ENCODE measurements around the gene SLC15A2. TPM values are rescaled to one million over a fixed set of nuclear protein-coding genes. Genes with fewer than 3 reads are reported as not detected.

SLC15A2 gene
- polyA plus RNA-seq, 1 donor: 3.2 TPM

GRCh38 chr3:121958801-121959200 lies 64.6 kb downstream of the SLC15A2 start:
- Histone ChIP-seq H3K27ac (ENCODE audit: low read length) (no peak overlapping the region), H3K9me3 (ENCODE audit: control insufficient read depth, low read depth, low read length) (no peaks in the 10 kb centered on the region), H3K36me3 (ENCODE audit: control insufficient read depth, insufficient read depth, low read length) (no peaks in the 10 kb centered on the region), H3K4me3 (ENCODE audit: low read length) (no peak overlapping the region), H3K4me1 (ENCODE audit: control insufficient read depth, insufficient read depth, low read length) (no peaks in the 10 kb centered on the region), H3K27me3 (ENCODE audit: control insufficient read depth, insufficient read depth, low read length) (no peaks in the 10 kb centered on the region)
- no peak for DNase-seq
- 100% methylated on average over 1 of the region's 3 CpGs for WGBS (ENCODE audit: insufficient coverage, low lambda C conversion rate)

- Histone ChIP-seq H3K27me3 (ENCODE audit: control insufficient read depth, insufficient read depth, low read length) (no peaks in the 10 kb centered on the region), H3K36me3 (ENCODE audit: control insufficient read depth, insufficient read depth, low read length) (no peaks in the 10 kb centered on the region), H3K4me3 (ENCODE audit: low read length) (no peak overlapping the region), H3K27ac (ENCODE audit: low read length) (no peak overlapping the region), H3K4me1 (ENCODE audit: control insufficient read depth, insufficient read depth, low read length) (no peaks in the 10 kb centered on the region), H3K9me3 (ENCODE audit: control insufficient read depth, low read depth, low read length) (no peaks in the 10 kb centered on the region)
- no peak for DNase-seq
These were observed 67.1 kb downstream of the SLC15A2 start for GRCh38 chr3:121961283-121961682.

- no peak overlapping the region for H3K4me3 ChIP-seq (ENCODE audit: low read length)
- no peak for DNase-seq
- no peaks in the 10 kb centered on the region for H3K9me3 ChIP-seq (ENCODE audit: control insufficient read depth, low read depth, low read length)
- no peaks in the 10 kb centered on the region for H3K36me3 ChIP-seq (ENCODE audit: control insufficient read depth, insufficient read depth, low read length)
- H3K4me1 ChIP-seq (ENCODE audit: control insufficient read depth, insufficient read depth, low read length): no peaks in the 10 kb centered on the region
- H3K27ac ChIP-seq (ENCODE audit: low read length): no peak overlapping the region
- no peaks in the 10 kb centered on the region for H3K27me3 ChIP-seq (ENCODE audit: control insufficient read depth, insufficient read depth, low read length)
These were observed 68.2 kb downstream of the SLC15A2 start for GRCh38 chr3:121962443-121962842.

GRCh38 chr3:121963608-121964007 lies 69.4 kb downstream of the SLC15A2 start:
- Histone ChIP-seq H3K4me1 (ENCODE audit: control insufficient read depth, insufficient read depth, low read length) (no peaks in the 10 kb centered on the region), H3K27me3 (ENCODE audit: control insufficient read depth, insufficient read depth, low read length) (no peaks in the 10 kb centered on the region), H3K27ac (ENCODE audit: low read length) (no peak overlapping the region), H3K4me3 (ENCODE audit: low read length) (no peak overlapping the region), H3K9me3 (ENCODE audit: control insufficient read depth, low read depth, low read length) (no peaks in the 10 kb centered on the region), H3K36me3 (ENCODE audit: control insufficient read depth, insufficient read depth, low read length) (no peaks in the 10 kb centered on the region)
- WGBS (ENCODE audit: insufficient coverage, low lambda C conversion rate): no CpG with 5 or more reads among the region's 1 CpG
- no peak for DNase-seq

GRCh38 chr3:121969631-121970030 lies 75.4 kb downstream of the SLC15A2 start:
- Histone ChIP-seq H3K27me3 (ENCODE audit: control insufficient read depth, insufficient read depth, low read length) (no peaks in the 10 kb centered on the region), H3K9me3 (ENCODE audit: control insufficient read depth, low read depth, low read length) (no peaks in the 10 kb centered on the region), H3K4me3 (ENCODE audit: low read length) (no peak overlapping the region), H3K4me1 (ENCODE audit: control insufficient read depth, insufficient read depth, low read length) (no peaks in the 10 kb centered on the region), H3K36me3 (ENCODE audit: control insufficient read depth, insufficient read depth, low read length) (no peaks in the 10 kb centered on the region), H3K27ac (ENCODE audit: low read length) (no peak overlapping the region)
- DNase-seq: no peak
- 80% methylated on average over 1 of the region's 2 CpGs for WGBS (ENCODE audit: insufficient coverage, low lambda C conversion rate)

DNA sequence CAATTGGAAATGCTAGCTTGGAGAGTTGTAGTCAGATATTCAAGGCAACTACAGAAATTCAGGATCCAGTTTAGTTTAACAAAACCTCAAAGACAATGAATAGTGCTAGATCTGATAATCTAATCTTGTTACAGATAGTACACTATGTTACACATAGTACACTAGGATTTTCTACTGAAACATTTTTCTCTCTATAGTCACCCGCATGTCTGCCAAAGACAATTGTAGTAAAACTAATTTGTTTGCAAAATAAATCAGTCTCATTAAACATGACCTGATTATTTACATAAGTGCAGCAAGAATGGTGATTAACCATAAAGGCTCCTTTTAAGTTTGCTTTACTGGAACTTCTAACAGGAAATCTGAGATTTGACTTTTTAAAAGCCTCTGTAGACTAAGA lies 75.8 kb downstream of the SLC15A2 start:
- 100% methylated on average over 1 of the region's 1 CpG for WGBS (ENCODE audit: insufficient coverage, low lambda C conversion rate)
- Histone ChIP-seq H3K27me3 (ENCODE audit: control insufficient read depth, insufficient read depth, low read length) (no peaks in the 10 kb centered on the region), H3K4me1 (ENCODE audit: control insufficient read depth, insufficient read depth, low read length) (no peaks in the 10 kb centered on the region), H3K36me3 (ENCODE audit: control insufficient read depth, insufficient read depth, low read length) (no peaks in the 10 kb centered on the region), H3K27ac (ENCODE audit: low read length) (no peak overlapping the region), H3K9me3 (ENCODE audit: control insufficient read depth, low read depth, low read length) (no peaks in the 10 kb centered on the region), H3K4me3 (ENCODE audit: low read length) (no peak overlapping the region)
- DNase-seq: no peak

DNA sequence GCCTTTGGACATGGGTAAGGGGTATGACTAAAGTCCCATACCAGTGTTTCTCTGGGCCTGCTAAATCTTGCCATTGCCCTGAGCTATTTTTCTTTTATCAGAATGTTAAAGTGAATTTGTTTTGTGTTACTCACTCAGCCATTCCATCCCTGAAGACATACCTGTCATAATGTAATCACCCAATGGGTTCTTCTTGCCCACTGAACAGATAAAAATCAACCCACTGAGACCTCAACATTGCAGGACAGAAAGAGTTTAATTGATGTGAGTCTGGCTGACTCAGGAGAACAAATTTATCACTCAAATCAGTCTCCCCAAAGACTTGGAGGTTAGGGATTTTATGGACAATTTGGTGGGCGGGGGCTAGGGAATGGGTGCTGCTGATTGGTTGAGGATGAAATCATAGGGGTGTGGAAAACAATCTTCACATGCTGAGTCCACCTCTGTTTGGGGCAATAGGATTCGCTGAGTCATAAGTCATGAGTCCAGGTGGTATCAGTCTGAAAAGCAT lies 80.5 kb downstream of the SLC15A2 start:
- Histone ChIP-seq H3K36me3 (ENCODE audit: control insufficient read depth, insufficient read depth, low read length) (no peaks in the 10 kb centered on the region), H3K9me3 (ENCODE audit: control insufficient read depth, low read depth, low read length) (no peaks in the 10 kb centered on the region), H3K27me3 (ENCODE audit: control insufficient read depth, insufficient read depth, low read length) (no peaks in the 10 kb centered on the region), H3K4me3 (ENCODE audit: low read length) (no peak overlapping the region), H3K27ac (ENCODE audit: low read length) (no peak overlapping the region), H3K4me1 (ENCODE audit: control insufficient read depth, insufficient read depth, low read length) (no peaks in the 10 kb centered on the region)
- WGBS (ENCODE audit: insufficient coverage, low lambda C conversion rate): no CpG with 5 or more reads among the region's 2 CpGs
- no peak for DNase-seq

GRCh38 chr3:121975702-121976302 lies 81.6 kb downstream of the SLC15A2 start:
- H3K9me3 ChIP-seq (ENCODE audit: control insufficient read depth, low read depth, low read length): no peaks in the 10 kb centered on the region
- H3K36me3 ChIP-seq (ENCODE audit: control insufficient read depth, insufficient read depth, low read length): no peaks in the 10 kb centered on the region
- peaks cover 4% of the 10 kb centered on the region for H3K4me1 ChIP-seq (ENCODE audit: control insufficient read depth, insufficient read depth, low read length)
- H3K27me3 ChIP-seq (ENCODE audit: control insufficient read depth, insufficient read depth, low read length): no peaks in the 10 kb centered on the region
- no peak overlapping the region for H3K4me3 ChIP-seq (ENCODE audit: low read length)
- DNase-seq: no peak
- no peak overlapping the region for H3K27ac ChIP-seq (ENCODE audit: low read length)
- 100% methylated on average over 1 of the region's 1 CpG for WGBS (ENCODE audit: insufficient coverage, low lambda C conversion rate)

- no CpG with 5 or more reads among the region's 1 CpG for whole genome bisulfite sequencing (ENCODE audit: insufficient coverage, low lambda C conversion rate)
These were observed 82.5 kb downstream of the SLC15A2 start for GRCh38 chr3:121976727-121977126.

DNA sequence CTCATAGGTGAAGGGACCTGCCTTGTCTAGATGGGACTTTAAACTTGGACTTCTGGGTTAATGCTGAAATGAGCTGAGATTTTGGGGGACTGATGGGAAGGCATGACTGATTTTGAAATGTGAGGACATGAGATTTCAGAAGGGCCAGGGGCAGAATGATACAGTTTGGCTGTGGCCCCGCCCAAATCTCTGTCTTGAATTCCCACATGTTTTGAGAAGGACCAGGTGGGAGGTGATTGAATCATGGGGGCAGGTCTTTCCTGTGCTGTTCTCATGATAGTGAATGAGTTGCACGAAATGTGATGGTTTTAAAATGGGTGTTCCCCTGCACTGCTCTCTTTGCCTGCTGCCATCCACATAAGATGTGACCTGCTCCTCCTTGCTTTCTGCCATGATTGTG lies 85.0 kb downstream of the SLC15A2 start:
- no peaks in the 10 kb centered on the region for H3K36me3 ChIP-seq (ENCODE audit: control insufficient read depth, insufficient read depth, low read length)
- H3K27ac ChIP-seq (ENCODE audit: low read length): no peak overlapping the region
- H3K9me3 ChIP-seq (ENCODE audit: control insufficient read depth, low read depth, low read length): peaks cover 8% of the 10 kb centered on the region
- no peak overlapping the region for H3K4me3 ChIP-seq (ENCODE audit: low read length)
- WGBS (ENCODE audit: insufficient coverage, low lambda C conversion rate): no CpG with 5 or more reads among the region's 2 CpGs
- H3K4me1 ChIP-seq (ENCODE audit: control insufficient read depth, insufficient read depth, low read length): peaks cover 4% of the 10 kb centered on the region
- no peaks in the 10 kb centered on the region for H3K27me3 ChIP-seq (ENCODE audit: control insufficient read depth, insufficient read depth, low read length)
- no peak for DNase-seq

More at GRCh38 chr3:121976727-121977126, 82.5 kb downstream of the SLC15A2 start:
- peaks cover 4% of the 10 kb centered on the region for H3K4me1 ChIP-seq (ENCODE audit: control insufficient read depth, insufficient read depth, low read length)
- H3K9me3 ChIP-seq (ENCODE audit: control insufficient read depth, low read depth, low read length): no peaks in the 10 kb centered on the region
- no peaks in the 10 kb centered on the region for H3K27me3 ChIP-seq (ENCODE audit: control insufficient read depth, insufficient read depth, low read length)
- no peaks in the 10 kb centered on the region for H3K36me3 ChIP-seq (ENCODE audit: control insufficient read depth, insufficient read depth, low read length)
- DNase-seq: no peak
- H3K27ac ChIP-seq (ENCODE audit: low read length): no peak overlapping the region
- H3K4me3 ChIP-seq (ENCODE audit: low read length): no peak overlapping the region

DNA sequence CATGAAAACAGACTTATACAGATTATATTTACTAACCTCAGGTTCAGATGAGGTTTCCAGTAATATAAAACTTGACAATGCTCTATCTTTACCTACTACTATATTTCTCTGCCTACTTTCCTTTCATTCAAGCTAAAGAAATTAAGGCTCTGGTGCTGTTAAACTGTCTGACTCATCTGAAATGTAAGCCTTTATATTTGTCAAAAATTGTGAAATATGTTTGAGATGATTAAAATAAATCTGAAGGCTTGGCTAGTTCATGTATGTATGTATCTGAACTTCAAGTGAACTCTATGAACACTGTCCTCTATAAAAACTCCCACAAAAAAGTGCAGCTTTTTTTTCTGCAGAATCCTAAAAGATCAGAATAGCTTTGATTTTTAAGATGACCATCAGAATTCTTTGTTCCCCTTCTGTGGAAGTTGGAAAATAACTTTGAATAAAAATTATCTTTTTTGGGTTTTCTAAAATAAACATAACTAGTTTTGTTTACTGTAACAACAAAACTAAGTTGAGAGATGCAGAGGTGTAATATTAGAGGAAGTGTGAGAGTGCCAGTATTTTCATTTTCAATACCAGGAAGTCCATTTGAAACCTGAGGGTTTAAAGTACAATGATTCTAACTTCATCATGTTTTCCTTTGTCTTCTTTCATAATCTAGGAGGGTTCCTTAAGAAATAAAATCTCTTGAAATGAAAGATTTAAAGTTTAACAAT lies 85.7 kb downstream of the SLC15A2 start:
- H3K9me3 ChIP-seq (ENCODE audit: control insufficient read depth, low read depth, low read length): peaks cover 8% of the 10 kb centered on the region
- DNase-seq: peak in 1 of 2 donors; percentile 45
- H3K36me3 ChIP-seq (ENCODE audit: control insufficient read depth, insufficient read depth, low read length): no peaks in the 10 kb centered on the region
- no peaks in the 10 kb centered on the region for H3K27me3 ChIP-seq (ENCODE audit: control insufficient read depth, insufficient read depth, low read length)
- no peak overlapping the region for H3K4me3 ChIP-seq (ENCODE audit: low read length)
- peaks cover 4% of the 10 kb centered on the region for H3K4me1 ChIP-seq (ENCODE audit: control insufficient read depth, insufficient read depth, low read length)
- peak overlapping the region; percentile 56 for H3K27ac ChIP-seq (ENCODE audit: low read length)

All from large intestine (tissue), 3 donors.